ENCODE data around the gene C1GALT1.
"Not testable (repeated sequence)": the region's sequence is repeated elsewhere in the genome, so short reads cannot be mapped to it uniquely, and the experiment has no call there.

C1GALT1 gene

GRCh38 chr7:7173956-7174632, 8.2 kb upstream of the C1GALT1 start:
- no peak for DNase-seq

DNA sequence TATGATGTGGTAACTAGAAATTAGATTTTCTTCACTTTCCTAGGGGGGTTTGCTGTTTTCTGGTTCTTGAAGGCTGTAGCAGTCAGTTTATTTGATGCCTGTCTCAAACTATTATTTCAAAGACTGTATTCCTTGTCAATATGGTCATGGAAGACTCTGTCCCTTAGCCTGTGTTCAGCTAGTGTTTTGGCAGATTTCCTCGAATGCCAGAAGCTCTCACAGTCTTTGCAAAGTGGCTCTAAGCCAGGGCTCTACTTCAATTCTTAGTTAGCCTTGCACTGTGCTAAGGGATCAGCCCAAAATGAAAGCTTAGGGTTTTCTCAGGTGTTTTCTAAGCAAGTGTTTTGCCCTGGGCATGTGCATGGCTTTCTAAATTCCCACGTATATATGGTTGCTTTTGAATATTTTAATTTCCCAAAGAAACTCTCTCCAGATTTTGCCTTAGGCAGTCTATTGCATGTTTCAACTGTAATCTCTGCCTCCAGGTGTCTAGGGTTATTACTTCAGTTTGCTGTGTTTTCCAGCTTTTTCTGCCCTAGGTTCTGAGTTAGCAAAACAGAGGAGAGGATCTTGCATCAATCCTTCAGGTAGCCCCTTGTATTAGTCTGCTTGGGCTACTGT, 7.2 kb upstream of the C1GALT1 start:
- no peak for DNase-seq

DNA sequence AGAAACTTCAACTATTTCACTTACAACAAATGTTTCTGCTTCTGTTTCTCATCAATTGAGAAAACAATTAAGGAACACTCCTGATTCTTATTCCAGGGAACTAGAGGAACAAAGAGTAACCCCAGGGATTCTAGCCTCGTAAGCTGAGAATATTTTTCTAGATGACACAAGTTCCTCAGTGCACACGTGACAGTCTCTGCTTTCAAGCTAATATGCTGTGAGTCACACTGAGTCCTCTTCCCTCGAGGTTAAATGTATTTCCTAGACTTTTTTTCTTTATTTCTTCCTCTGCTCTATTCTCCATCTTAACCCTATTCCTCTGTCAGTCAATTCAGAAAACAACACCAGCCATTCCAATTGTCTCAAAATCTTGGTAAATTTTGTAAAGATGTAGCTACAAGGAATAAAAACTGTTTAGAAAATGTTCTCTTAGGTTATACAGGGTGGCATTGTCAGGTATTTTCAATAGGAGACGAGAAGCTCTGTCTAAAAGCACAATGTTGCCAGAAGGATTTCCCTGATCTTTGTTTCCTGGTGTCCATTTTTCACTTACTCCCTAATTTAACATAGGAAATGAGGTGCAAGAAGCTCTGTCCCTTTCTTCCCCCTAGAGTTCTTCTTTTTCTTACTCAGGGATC, 5.8 kb upstream of the C1GALT1 start:
- no peak for DNase-seq

DNA sequence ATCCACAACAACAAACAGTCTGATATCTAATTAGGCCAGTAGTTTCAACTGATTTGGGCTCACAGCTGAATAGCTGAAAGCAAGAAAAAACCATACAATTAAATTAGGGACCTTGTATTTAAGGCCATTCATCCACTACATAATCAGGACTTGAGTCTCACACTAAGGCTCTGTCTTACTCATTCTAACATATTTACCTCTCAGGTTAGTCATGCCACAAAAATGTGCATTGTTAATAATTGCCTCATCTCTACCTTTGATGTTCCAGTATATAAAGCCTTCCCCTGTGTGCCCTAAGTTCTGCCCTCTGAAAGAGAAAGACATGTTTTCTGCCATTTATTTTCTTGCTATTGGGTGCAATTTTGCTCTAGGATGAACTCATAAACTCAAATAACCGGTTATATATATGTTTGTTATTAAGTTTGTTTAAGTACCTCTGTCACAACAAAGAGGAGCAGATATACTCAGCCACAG, 5.3 kb upstream of the C1GALT1 start:
- no peak for DNase-seq

DNA sequence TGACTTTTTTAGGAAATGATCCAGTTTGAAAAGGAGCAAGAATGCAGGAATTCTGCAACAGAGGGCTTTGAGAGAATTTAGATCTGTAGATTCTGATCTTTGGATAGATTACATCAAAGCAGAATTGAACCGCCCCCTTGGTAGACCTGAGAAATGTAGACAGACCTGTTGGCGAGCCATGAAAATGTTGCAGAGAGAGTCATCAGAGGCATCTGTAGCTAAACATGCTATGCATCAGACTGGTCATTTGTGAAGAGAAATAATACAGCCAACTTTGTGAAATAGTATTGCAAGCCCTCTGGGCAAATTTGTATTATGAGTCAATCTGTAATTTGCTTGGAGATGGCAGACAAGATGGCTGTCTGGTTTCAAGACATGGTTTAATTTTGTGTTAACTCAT, 4.3 kb upstream of the C1GALT1 start:
- DNase-seq: no peak

- no peak for DNase-seq
Measured at GRCh38 chr7:7178906-7179305, 3.4 kb upstream of the C1GALT1 start.

DNA sequence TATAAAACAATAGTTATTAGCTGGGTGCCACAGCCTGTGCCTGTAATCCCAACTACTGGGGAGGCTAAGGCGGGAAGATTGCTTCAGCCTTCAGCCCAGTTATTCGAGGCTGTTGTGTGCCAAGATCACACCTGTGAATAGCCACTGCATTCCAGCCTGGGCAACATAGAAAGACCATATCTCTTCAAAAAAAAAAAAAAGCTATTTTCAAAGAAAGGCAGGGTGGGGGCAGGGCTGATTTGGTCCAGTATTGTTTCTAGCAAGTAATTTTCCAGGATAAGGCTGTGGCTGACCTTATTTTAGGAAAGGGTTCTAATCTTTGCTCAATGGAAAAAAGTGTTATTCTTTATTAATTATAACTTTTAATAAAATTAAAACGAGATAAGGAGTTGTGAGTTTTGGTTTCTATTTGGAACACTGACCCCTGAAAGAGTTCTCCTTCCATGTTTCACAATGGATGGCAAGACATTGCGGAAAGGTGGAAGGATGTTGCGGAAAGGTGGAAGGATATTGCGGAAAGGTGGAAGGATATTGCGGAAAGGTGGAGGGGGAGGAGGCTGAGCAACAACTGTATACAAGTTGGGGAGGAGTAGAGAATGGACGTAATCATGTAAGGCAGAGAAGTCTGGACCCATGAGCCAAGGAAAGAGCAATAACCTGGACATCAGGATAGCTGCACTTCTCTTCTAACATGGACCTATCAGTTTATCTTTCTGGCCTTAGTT, 1.5 kb upstream of the C1GALT1 start:
- DNase-seq: no peak

GRCh38 chr7:7181519-7182155, 707 bp upstream of the C1GALT1 start:
- DNase-seq: no peak

- no peak for DNase-seq
Measured at GRCh38 chr7:7183061-7183837, 905 bp downstream of the C1GALT1 start.

DNA sequence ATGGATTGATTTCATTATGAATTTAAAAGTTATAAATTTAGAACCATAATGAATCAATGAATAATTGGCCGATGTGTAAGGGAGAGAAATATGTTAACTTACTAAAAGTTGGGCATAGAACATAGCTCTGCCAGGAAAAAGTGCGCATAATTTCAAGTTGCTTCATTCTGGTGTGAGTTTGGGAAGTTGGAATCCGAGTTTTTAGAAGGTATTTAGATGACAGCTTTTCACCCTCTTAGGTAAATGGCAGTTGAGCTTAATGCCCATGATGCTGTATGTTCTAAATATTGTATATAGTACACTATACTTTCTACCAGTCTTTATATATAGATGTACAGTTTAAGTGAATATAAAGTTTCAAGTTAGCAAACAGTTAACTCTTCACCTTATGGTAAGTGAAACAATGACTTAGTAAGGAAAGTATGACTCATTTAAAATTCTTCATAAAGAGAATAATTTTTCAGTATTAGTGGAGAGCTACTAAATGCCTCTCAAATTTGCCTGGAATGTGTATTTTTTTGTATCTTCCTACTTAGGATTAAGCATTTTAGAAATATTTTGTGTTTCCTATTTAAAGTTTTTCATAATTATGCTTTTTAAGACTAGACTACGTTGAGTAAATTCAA, 1.6 kb downstream of the C1GALT1 start:
- no peak for DNase-seq

GRCh38 chr7:7185371-7185989, 3.1 kb downstream of the C1GALT1 start:
- no peak for DNase-seq

DNA sequence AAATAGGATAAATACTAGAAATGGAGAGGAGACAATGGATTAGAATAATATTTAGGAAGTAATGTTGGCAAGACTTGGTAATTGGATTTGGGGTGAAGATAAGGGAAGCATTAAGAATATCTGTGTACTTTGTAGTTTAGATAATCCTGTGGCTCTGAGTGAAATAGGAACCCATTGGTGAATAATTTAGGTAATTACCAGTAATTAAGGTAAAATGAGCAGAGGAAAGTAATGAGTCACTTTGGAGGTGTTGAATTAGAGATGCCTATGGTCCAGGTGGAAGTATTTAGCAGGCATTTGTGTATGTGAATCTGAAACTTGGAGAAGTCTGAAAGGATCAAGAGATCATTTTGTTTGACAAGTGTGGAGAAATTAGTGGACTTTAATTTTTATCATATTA, 5.7 kb downstream of the C1GALT1 start:
- DNase-seq: no peak

DNA sequence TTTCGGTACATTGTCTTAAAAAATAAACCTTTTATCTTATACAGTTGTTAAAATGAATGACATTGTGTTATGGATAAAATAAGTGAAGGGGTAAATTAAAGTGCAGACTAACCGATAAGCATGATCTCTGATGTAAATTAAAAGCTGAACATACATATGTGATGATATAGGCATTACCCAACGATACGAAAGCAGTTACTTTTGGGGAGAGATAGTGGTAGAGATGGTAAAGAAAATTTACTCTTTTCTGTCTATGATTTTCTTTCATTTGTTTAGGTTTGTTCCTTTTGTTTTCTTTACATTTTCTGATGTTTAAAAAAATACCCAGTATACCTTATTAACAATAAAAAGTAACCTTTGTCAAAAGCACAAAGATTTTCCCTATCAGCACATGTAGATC, 6.4 kb downstream of the C1GALT1 start:
- no peak for DNase-seq

- no peak for DNase-seq
Measured at GRCh38 chr7:7190142-7190541, 7.8 kb downstream of the C1GALT1 start.

DNA sequence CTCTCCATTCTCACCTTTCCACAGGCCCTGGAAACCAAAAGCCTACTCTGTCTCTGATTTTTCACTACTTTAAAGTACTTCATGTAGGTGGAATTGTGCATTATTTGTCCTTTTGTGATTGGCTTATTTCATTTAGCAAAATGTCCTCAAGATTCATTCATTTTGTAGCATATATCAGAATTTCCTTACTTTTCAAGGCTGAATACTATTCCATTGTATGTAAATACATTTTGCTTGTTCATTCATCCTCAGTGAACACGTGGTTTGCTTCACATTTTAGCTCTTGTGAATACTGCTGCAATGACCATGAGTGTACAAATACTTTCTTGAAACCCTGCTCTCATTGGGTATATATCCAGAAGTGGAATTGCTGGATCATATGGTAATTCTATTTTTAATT, 8.8 kb downstream of the C1GALT1 start:
- no peak for DNase-seq

GRCh38 chr7:7192798-7193788, 10.7 kb downstream of the C1GALT1 start:
- DNase-seq: not testable (repeated sequence)

- not testable (repeated sequence) for DNase-seq
Measured at GRCh38 chr7:7199592-7199991, 17.2 kb downstream of the C1GALT1 start.

GRCh38 chr7:7200255-7200654, 17.9 kb downstream of the C1GALT1 start:
- not testable (repeated sequence) for DNase-seq

DNA sequence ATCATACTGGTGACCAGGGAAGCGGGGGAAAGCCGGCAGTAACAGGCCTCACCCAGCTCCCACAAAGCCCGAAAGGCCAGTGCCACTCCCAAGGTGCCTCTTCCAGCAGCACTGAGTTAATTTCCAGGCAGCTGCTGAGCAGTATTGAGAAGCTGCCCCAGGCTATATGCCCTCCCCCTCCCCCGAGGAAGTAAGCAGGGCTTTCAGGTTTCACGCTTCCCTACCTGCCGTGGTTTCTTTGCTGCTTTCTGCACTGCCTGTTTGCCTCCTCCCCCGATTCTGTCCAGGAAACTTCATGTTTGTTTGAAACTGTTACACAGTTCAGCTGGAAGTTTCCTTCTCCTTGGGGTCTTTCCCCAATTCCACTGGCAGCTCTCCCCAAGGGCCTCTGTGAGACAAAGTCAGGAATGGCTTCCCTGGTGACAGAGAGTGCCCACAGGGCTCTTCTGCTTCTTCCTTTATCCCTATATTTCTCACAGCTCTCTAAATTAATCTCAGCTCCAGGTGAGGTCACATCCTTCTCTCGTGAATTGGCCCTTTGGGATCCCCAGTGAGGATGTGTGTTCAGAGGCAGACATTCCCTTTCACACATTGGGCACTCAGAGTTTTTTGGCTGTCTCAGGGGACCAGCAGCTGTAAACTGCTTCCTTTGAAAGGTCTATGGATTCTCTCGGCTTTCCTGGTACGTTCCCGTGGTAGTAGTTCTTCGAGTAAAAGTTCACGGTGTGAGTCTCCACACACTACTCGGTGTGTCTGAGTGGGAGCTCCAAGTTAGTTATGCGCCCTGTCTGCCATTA, 19.4 kb downstream of the C1GALT1 start:
- DNase-seq: no peak

Data from SHP77 treated with DMSO at 0.1 percent for 48 hours (cell line).